DND-41 (cell line): ENCODE measurements around the gene PICK1.

Experiments
- ATAC-seq: fragments of 200-7000 bp; cut with Tn5 transposase; 3 replicates; pipeline ENCODE4 v1.9.1; 2021; ENCODE audit warnings: low read depth; ENCODE audit not compliant: insufficient read depth
- DNase-seq: peaks from one replicate; pipeline ENCODE4 v3.0.0-alpha.2; 2020
- H2AFZ ChIP-seq: 2 replicates; pipeline ENCODE4 v1.6.0; 2012; ENCODE audit warnings: low read depth, low read length
- H3K27ac ChIP-seq: 2 replicates; pipeline ENCODE4 v1.5.1; 2012; ENCODE audit warnings: low read length, inconsistent platforms
- H3K27me3 ChIP-seq: fragments of 200-600 bp; sonication (generic); 2 replicates; pipeline ENCODE4 v1.6.0; 2012; ENCODE audit warnings: low read length, mild to moderate bottlenecking, inconsistent platforms; ENCODE audit not compliant: insufficient read depth, poor library complexity
- H3K36me3 ChIP-seq: 2 replicates; pipeline ENCODE4 v1.5.1; 2012; ENCODE audit warnings: low read length, inconsistent platforms; ENCODE audit not compliant: insufficient read depth
- H3K4me1 ChIP-seq: 2 replicates; pipeline ENCODE4 v1.5.1; 2012; ENCODE audit warnings: mild to moderate bottlenecking, low read length; ENCODE audit not compliant: insufficient read depth
- H3K4me2 ChIP-seq: 2 replicates; pipeline ENCODE4 v1.6.0; 2012; ENCODE audit warnings: mild to moderate bottlenecking, moderate library complexity, low read length, inconsistent platforms; ENCODE audit not compliant: insufficient read depth
- H3K4me3 ChIP-seq, 2 experiments: fragments of 200-600 bp in 1 of 2; shearing (Covaris generic) in 1 of 2; 2 replicates each; pipeline ENCODE4 v1.5.1; 2012 to 2016; ENCODE audit warnings: inconsistent platforms in 2 of 2, low read length in 2 of 2, mild to moderate bottlenecking in 2 of 2, low read depth in 1 of 2, moderate library complexity in 1 of 2
- H3K79me2 ChIP-seq: 2 replicates; pipeline ENCODE4 v1.6.0; 2012; ENCODE audit warnings: low read length, inconsistent platforms; ENCODE audit not compliant: insufficient read depth
- H3K9ac ChIP-seq: 2 replicates; pipeline ENCODE4 v1.6.0; 2012; ENCODE audit warnings: low read depth, mild to moderate bottlenecking, inconsistent platforms, low read length, moderate library complexity
- H3K9me3 ChIP-seq: 2 replicates; pipeline ENCODE4 v1.5.1; 2012; ENCODE audit warnings: low read length, moderate library complexity, mild to moderate bottlenecking, inconsistent platforms; ENCODE audit not compliant: insufficient read depth, severe bottlenecking
- H4K20me1 ChIP-seq: 2 replicates; pipeline ENCODE4 v1.6.0; 2012; ENCODE audit warnings: low read length; ENCODE audit not compliant: insufficient read depth
- EZH2 ChIP-seq: IDR thresholded peaks from 3 replicates; pipeline ENCODE4 v1.6.1; 2012; ENCODE audit warnings: borderline replicate concordance, low read depth, mild to moderate bottlenecking, moderate library complexity, low read length, inconsistent platforms; ENCODE audit not compliant: severe bottlenecking
- TF ChIP-seq, protein P1 (sequence below): IDR thresholded peaks from 2 replicates; pipeline ENCODE4 v1.5.1; 2012; ENCODE audit warnings: borderline replicate concordance, low read length, moderate library complexity, mild to moderate bottlenecking; ENCODE audit not compliant: poor library complexity, severe bottlenecking; ENCODE audit errors: extremely low read depth

PICK1 gene

DNA sequence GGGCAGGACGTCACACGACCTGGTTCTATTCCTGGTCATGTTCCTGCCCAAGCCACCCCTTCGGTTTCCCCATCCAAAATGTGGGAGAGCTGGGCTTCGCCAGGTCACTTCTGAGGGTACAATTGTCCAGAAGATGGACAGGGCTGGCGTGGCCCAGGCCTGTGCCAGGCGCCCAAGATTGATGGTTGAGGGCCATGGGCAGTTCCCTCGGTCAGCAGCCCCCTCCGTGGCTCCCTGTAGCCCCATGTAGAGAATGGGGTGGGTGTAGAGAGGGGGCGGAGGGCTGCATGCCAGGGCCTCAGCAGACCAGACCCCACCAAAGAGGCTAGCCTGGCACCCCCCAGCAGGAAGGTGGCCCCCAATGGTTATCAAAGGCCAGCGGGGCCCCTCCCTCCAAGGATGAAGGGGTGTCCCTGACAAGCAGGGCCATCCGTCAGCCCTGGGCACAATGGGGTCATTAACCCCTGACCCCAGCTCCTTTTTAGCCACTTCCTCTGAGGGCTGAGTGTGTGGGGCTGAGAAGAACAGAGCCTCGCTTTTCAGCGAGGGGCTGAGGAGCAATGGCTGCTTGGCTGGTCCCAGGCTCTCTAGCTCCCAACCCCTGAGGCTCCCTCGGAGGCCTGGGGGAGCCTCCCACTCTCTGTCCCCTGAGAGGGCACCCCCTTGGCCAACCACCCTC is 11.0 kb upstream of the PICK1 start:
- ATAC-seq (no peak), DNase-seq (no peak)
- Histone ChIP-seq H3K79me2 (no peaks in the 10 kb centered on the region), H3K27ac (no peak overlapping the region), H3K27me3 (no peaks in the 10 kb centered on the region), H3K4me1 (no peaks in the 10 kb centered on the region), H4K20me1 (no peaks in the 10 kb centered on the region), H3K9me3 (no peaks in the 10 kb centered on the region), H3K4me3 (no peak overlapping the region), H3K4me2 (no peak overlapping the region), H2AFZ (no peak overlapping the region), H3K36me3 (no peaks in the 10 kb centered on the region), H3K9ac (no peak overlapping the region)
- TF ChIP-seq EZH2, result no peak
- TF ChIP-seq, protein P1, sequence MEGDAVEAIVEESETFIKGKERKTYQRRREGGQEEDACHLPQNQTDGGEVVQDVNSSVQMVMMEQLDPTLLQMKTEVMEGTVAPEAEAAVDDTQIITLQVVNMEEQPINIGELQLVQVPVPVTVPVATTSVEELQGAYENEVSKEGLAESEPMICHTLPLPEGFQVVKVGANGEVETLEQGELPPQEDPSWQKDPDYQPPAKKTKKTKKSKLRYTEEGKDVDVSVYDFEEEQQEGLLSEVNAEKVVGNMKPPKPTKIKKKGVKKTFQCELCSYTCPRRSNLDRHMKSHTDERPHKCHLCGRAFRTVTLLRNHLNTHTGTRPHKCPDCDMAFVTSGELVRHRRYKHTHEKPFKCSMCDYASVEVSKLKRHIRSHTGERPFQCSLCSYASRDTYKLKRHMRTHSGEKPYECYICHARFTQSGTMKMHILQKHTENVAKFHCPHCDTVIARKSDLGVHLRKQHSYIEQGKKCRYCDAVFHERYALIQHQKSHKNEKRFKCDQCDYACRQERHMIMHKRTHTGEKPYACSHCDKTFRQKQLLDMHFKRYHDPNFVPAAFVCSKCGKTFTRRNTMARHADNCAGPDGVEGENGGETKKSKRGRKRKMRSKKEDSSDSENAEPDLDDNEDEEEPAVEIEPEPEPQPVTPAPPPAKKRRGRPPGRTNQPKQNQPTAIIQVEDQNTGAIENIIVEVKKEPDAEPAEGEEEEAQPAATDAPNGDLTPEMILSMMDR, result no peak

DNA sequence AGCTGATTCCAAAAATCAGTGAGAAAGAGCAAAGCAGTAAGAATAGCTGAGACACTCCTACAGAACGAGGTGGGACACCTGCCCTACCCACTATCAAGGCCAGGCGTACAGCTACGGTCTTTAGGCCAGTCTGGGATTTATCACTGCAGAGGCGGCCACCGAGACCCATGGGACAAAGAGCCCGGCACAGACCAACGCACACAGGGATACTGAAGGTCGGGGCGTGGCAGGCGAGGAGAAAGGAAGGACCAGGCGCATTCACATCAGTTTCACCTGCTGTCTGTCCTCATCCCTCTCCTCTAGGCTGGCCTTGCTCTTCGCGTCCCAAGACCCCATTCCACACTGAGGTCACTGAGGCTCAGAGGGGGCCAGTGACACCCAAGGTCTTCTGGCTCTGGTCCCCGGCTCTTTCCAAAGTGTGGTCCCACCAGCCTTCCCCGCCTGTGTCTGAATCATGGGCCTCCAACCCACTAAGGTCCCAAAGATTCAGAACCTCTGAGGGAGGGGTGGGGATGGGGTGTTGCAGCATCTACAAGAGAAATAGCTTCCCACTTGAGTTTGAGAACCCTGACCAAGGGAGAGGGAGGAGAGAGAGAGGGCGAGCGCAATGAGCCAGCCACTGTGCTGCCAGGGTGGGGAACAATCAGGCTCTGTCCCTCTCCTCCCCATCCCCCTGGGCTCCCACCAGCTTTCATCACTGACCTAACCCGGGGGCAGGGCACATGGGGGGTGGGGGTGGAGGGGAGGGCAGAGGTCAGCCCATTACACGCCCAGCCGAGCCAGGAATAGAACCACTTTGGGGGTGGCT is 7.2 kb upstream of the PICK1 start:
- Histone ChIP-seq H3K4me1 (peaks cover 8% of the 10 kb centered on the region), H3K27ac (no peak overlapping the region), H3K36me3 (no peaks in the 10 kb centered on the region), H3K9me3 (no peaks in the 10 kb centered on the region), H4K20me1 (peaks cover 5% of the 10 kb centered on the region; the same call in 1 of the 2 replicates), H3K27me3 (peaks cover 2% of the 10 kb centered on the region), H3K4me3 (no peak overlapping the region), H3K4me2 (no peak overlapping the region), H2AFZ (no peak overlapping the region), H3K9ac (no peak overlapping the region), H3K79me2 (no peaks in the 10 kb centered on the region)
- ATAC-seq, result no peak
- no peak for DNase-seq
- no peak for TF ChIP-seq EZH2
- TF ChIP-seq, protein P1, result no peak

DNA sequence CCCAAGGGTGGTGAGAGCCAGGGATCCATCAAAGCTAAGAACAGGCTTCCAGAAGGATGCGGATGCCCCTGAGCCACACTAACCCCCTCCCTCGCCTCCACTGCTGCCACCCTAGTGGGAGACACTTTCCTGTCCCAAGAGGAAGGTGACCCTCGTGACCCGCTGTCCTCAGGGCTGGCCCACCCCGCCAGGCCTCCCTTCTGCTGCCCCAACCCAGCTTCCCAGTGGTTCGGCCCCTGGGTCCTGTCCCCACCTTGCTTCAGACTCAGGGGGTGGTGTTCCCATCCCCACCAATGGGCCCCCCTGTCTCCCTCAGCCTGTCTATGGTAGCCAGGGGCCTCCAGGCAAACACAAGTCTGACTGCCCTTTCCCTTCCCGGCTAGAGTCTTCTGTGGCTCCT is 6.5 kb upstream of the PICK1 start:
- Histone ChIP-seq H3K36me3 (no peaks in the 10 kb centered on the region), H3K4me2 (no peak overlapping the region), H2AFZ (no peak overlapping the region), H3K9ac (no peak overlapping the region), H4K20me1 (peaks cover 5% of the 10 kb centered on the region; the same call in 1 of the 2 replicates), H3K9me3 (no peaks in the 10 kb centered on the region), H3K27ac (no peak overlapping the region), H3K79me2 (no peaks in the 10 kb centered on the region), H3K4me1 (peaks cover 8% of the 10 kb centered on the region), H3K4me3 (no peak overlapping the region), H3K27me3 (peaks cover 2% of the 10 kb centered on the region)
- TF ChIP-seq EZH2, result no peak
- TF ChIP-seq, protein P1, result no peak
- DNase-seq, result no peak
- no peak for ATAC-seq
